SK-N-SH treated with all-trans-retinoic acid at 6 μM for 48 hours (cell line): ENCODE results near the gene ALDOC.

Experiments
- ATAC-seq: fragments of 200-7000 bp; cut with Tn5 transposase; 3 replicates; pipeline ENCODE4 v1.9.1; 2020; ENCODE audit warnings: mild to moderate bottlenecking, moderate library complexity
- ARNTL ChIP-seq: fragments of 450-650 bp; formaldehyde crosslinking; IDR thresholded peaks from 2 replicates; pipeline ENCODE4 v1.5.0; 2020; ENCODE audit warnings: low read depth, mild to moderate bottlenecking, moderate library complexity, borderline replicate concordance
- BACH2 ChIP-seq: fragments of 250-450 bp; sonication (Bioruptor Pico); IDR thresholded peaks from 2 replicates; pipeline ENCODE4 v1.9.0; 2021; ENCODE audit warnings: mild to moderate bottlenecking, borderline replicate concordance
- CREB5 ChIP-seq: fragments of 250-450 bp; sonication (Bioruptor Pico); IDR thresholded peaks from 2 replicates; pipeline ENCODE4 v1.5.1; 2020; ENCODE audit warnings: low read depth, mild to moderate bottlenecking, moderate library complexity
- CSDC2 ChIP-seq: fragments of 250-450 bp; sonication (Bioruptor Pico); IDR thresholded peaks from 2 replicates; pipeline ENCODE4 v1.5.0; 2020; ENCODE audit warnings: mild to moderate bottlenecking, moderate library complexity
- ESRRG ChIP-seq: fragments of 250-450 bp; sonication (Bioruptor Pico); IDR thresholded peaks from 2 replicates; pipeline ENCODE4 v1.6.1; 2021; ENCODE audit warnings: mild to moderate bottlenecking
- GLIS3 ChIP-seq: fragments of 250-450 bp; sonication (Bioruptor Pico); IDR thresholded peaks from 2 replicates; pipeline ENCODE4 v1.5.0; 2020; ENCODE audit warnings: mild to moderate bottlenecking, moderate library complexity
- ISL1 ChIP-seq: fragments of 250-450 bp; sonication (Bioruptor Pico); IDR thresholded peaks from 2 replicates; pipeline ENCODE4 v2.1.2; 2022; ENCODE audit warnings: mild to moderate bottlenecking, moderate library complexity
- OSR1 ChIP-seq: fragments of 250-450 bp; sonication (Bioruptor Pico); IDR thresholded peaks from 2 replicates; pipeline ENCODE4 v1.8.0; 2022; ENCODE audit warnings: moderate library complexity, mild to moderate bottlenecking, inconsistent platforms
- PATZ1 ChIP-seq: fragments of 250-450 bp; sonication (Bioruptor Pico); IDR thresholded peaks from 2 replicates; pipeline ENCODE4 v1.8.0; 2020; ENCODE audit warnings: mild to moderate bottlenecking, moderate library complexity, borderline replicate concordance
- POU6F1 ChIP-seq: fragments of 250-450 bp; sonication (Bioruptor Pico); IDR thresholded peaks from 2 replicates; pipeline ENCODE4 v1.8.0; 2021; ENCODE audit warnings: low read depth, mild to moderate bottlenecking, moderate library complexity, borderline replicate concordance
- PPARA ChIP-seq: fragments of 250-450 bp; sonication (Bioruptor Pico); IDR thresholded peaks from 2 replicates; pipeline ENCODE4 v1.5.0; 2020; ENCODE audit warnings: mild to moderate bottlenecking, borderline replicate concordance
- RARB ChIP-seq: fragments of 250-450 bp; sonication (Bioruptor Pico); IDR thresholded peaks from 2 replicates; pipeline ENCODE4 v1.8.0; 2021; ENCODE audit warnings: mild to moderate bottlenecking, moderate library complexity
- SNAI2 ChIP-seq: fragments of 250-450 bp; sonication (Bioruptor Pico); IDR thresholded peaks from 2 replicates; pipeline ENCODE4 v1.5.0; 2020; ENCODE audit warnings: mild to moderate bottlenecking, moderate library complexity
- TOX ChIP-seq: fragments of 250-450 bp; sonication (Bioruptor Pico); IDR thresholded peaks from 2 replicates; pipeline ENCODE4 v1.8.0; 2021; ENCODE audit warnings: mild to moderate bottlenecking, moderate library complexity, borderline replicate concordance
- TSHZ2 ChIP-seq: fragments of 250-450 bp; sonication (Bioruptor Pico); IDR thresholded peaks from 2 replicates; pipeline ENCODE4 v1.5.0; 2020; ENCODE audit warnings: mild to moderate bottlenecking, moderate library complexity
- ZC3H10 ChIP-seq: fragments of 250-450 bp; sonication (Bioruptor Pico); IDR thresholded peaks from 2 replicates; pipeline ENCODE4 v1.5.1; 2021; ENCODE audit warnings: mild to moderate bottlenecking, moderate library complexity
- ZFP3 ChIP-seq: fragments of 250-450 bp; sonication (Bioruptor Pico); IDR thresholded peaks from 2 replicates; pipeline ENCODE4 v1.5.0; 2020; ENCODE audit warnings: mild to moderate bottlenecking, moderate library complexity
- ZFP30 ChIP-seq: fragments of 450-650 bp; formaldehyde crosslinking; IDR thresholded peaks from 2 replicates; pipeline ENCODE4 v1.5.0; 2022; ENCODE audit warnings: mild to moderate bottlenecking, moderate library complexity
- ZNF565 ChIP-seq: fragments of 450-650 bp; formaldehyde crosslinking; conservative IDR thresholded peaks from 2 replicates; pipeline ENCODE4 v1.5.0; 2020; ENCODE audit warnings: low read depth, mild to moderate bottlenecking, moderate library complexity
- ZNF70 ChIP-seq: fragments of 450-650 bp; formaldehyde crosslinking; IDR thresholded peaks from 2 replicates; pipeline ENCODE4 v1.5.0; 2020; ENCODE audit warnings: mild to moderate bottlenecking, moderate library complexity
- ZNF8 ChIP-seq: fragments of 450-650 bp; formaldehyde crosslinking; IDR thresholded peaks from 2 replicates; pipeline ENCODE4 v1.5.0; 2020; ENCODE audit warnings: mild to moderate bottlenecking, moderate library complexity

Gene ALDOC

GRCh38 chr17:28553000-28553505 lies 23.6 kb downstream of the ALDOC start:
- no peak for TF ChIP-seq GLIS3 (CRISPR knock-in tag)
- TF ChIP-seq ZFP3 (CRISPR knock-in tag), result no peak
- no peak for TF ChIP-seq TOX
- ATAC-seq, result no peak

- no peak for TF ChIP-seq OSR1 (CRISPR knock-in tag)
- no peak for TF ChIP-seq ZFP30 (CRISPR knock-in tag)
- TF ChIP-seq TSHZ2 (CRISPR knock-in tag), result no peak
- TF ChIP-seq ARNTL (CRISPR knock-in tag), result no peak
- TF ChIP-seq TOX, result no peak
- no peak for TF ChIP-seq ZNF8
- TF ChIP-seq ESRRG (CRISPR knock-in tag), result no peak
- TF ChIP-seq ZFP3 (CRISPR knock-in tag), result no peak
- no peak for TF ChIP-seq CREB5 (CRISPR knock-in tag)
- no peak for TF ChIP-seq GLIS3 (CRISPR knock-in tag)
- no peak for TF ChIP-seq RARB (CRISPR knock-in tag)
- TF ChIP-seq ZNF70 (CRISPR knock-in tag), result no peak
- TF ChIP-seq BACH2 (CRISPR knock-in tag), result no peak
- TF ChIP-seq ISL1 (CRISPR knock-in tag), result no peak
- TF ChIP-seq PPARA, result no peak
- no peak for TF ChIP-seq ZC3H10 (CRISPR knock-in tag)
- TF ChIP-seq SNAI2, result no peak
- TF ChIP-seq CSDC2 (CRISPR knock-in tag), result no peak
- TF ChIP-seq PATZ1 (CRISPR knock-in tag), result no peak
- TF ChIP-seq, all 23 proteins: peak for 0
- peak; percentile 92 for ATAC-seq
These were observed 24.3 kb downstream of the ALDOC start, which contains the start of gene UNC119 for GRCh38 chr17:28552176-28552999. Gene UNC119, minus strand, starts transcription at chr17:28552624. Its CDS starts 67 bp downstream, at chr17:28552557.

GRCh38 chr17:28551421-28552175 lies 25.1 kb downstream of the ALDOC start:
- peak; percentile 62 for ATAC-seq
- no peak for TF ChIP-seq ZNF565
- TF ChIP-seq ARNTL (CRISPR knock-in tag), result no peak
- TF ChIP-seq GLIS3 (CRISPR knock-in tag), result no peak
- TF ChIP-seq POU6F1 (CRISPR knock-in tag), result no peak
- no peak for TF ChIP-seq CREB5 (CRISPR knock-in tag)
- no peak for TF ChIP-seq CSDC2 (CRISPR knock-in tag)
- no peak for TF ChIP-seq ISL1 (CRISPR knock-in tag)
- no peak for TF ChIP-seq OSR1 (CRISPR knock-in tag)
- TF ChIP-seq ZNF70 (CRISPR knock-in tag), result no peak
- TF ChIP-seq RARB (CRISPR knock-in tag), result no peak
- no peak for TF ChIP-seq ESRRG (CRISPR knock-in tag)
- TF ChIP-seq TSHZ2 (CRISPR knock-in tag), result no peak
- no peak for TF ChIP-seq ZFP30 (CRISPR knock-in tag)
- TF ChIP-seq ZFP3 (CRISPR knock-in tag), result no peak
